ENCODE results near the gene VSTM4. TPM values are rescaled to one million over a fixed set of nuclear protein-coding genes. Genes with fewer than 3 reads are reported as not detected.

The VSTM4 gene
- total RNA-seq, 1 experiment from 2014 or later = 0.72 TPM

DNA sequence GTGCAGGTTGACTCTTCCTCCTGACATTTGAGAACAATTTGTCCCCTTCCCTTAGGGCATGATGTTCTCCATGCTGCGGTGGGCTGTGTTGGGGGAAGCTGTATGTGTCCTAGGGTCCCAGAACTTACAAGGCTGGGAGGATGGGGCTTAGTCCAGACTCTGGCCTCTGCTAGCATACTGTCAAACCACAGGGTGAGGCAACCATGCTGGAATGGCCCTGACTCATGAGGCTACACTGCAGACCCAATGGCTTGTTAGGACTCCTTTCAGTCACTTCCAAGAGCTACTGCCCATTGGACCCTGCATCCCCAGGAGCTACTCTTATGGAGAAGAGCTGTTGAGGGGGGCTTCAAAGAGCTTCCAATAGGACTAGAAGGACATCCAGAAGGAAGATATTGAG lies 38.6 kb upstream of the VSTM4 start:
- TF ChIP-seq ZNF317 (CRISPR knock-in tag; IDR thresholded peaks at IDR 0.05; ENCODE audit: borderline replicate concordance, low read depth) = no peak
- TF ChIP-seq NR2C2 (CRISPR knock-in tag; IDR thresholded peaks at IDR 0.05) = no peak
- no peak for TF ChIP-seq ELF4 (CRISPR knock-in tag; IDR thresholded peaks at IDR 0.05; ENCODE audit: low read depth)
- TF ChIP-seq SMAD4 (CRISPR knock-in tag; IDR thresholded peaks at IDR 0.05) = no peak
- no peak for TF ChIP-seq SP1 (CRISPR knock-in tag; conservative IDR thresholded peaks at IDR 0.05)
- no peak for TF ChIP-seq NR3C1 (CRISPR knock-in tag; conservative IDR thresholded peaks at IDR 0.05; ENCODE audit: low read depth)
- TF ChIP-seq JAZF1 (CRISPR knock-in tag; IDR thresholded peaks at IDR 0.05) = no peak
- no peak for TF ChIP-seq GTF2I (CRISPR knock-in tag; conservative IDR thresholded peaks at IDR 0.05)
- TF ChIP-seq TCF7 (CRISPR knock-in tag; IDR thresholded peaks at IDR 0.05; ENCODE audit: low read depth) = no peak
- TF ChIP-seq, protein P1, sequence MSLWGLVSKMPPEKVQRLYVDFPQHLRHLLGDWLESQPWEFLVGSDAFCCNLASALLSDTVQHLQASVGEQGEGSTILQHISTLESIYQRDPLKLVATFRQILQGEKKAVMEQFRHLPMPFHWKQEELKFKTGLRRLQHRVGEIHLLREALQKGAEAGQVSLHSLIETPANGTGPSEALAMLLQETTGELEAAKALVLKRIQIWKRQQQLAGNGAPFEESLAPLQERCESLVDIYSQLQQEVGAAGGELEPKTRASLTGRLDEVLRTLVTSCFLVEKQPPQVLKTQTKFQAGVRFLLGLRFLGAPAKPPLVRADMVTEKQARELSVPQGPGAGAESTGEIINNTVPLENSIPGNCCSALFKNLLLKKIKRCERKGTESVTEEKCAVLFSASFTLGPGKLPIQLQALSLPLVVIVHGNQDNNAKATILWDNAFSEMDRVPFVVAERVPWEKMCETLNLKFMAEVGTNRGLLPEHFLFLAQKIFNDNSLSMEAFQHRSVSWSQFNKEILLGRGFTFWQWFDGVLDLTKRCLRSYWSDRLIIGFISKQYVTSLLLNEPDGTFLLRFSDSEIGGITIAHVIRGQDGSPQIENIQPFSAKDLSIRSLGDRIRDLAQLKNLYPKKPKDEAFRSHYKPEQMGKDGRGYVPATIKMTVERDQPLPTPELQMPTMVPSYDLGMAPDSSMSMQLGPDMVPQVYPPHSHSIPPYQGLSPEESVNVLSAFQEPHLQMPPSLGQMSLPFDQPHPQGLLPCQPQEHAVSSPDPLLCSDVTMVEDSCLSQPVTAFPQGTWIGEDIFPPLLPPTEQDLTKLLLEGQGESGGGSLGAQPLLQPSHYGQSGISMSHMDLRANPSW (CRISPR knock-in tag; conservative IDR thresholded peaks at IDR 0.05; ENCODE audit: low read depth) = no peak
- TF ChIP-seq, protein P2, sequence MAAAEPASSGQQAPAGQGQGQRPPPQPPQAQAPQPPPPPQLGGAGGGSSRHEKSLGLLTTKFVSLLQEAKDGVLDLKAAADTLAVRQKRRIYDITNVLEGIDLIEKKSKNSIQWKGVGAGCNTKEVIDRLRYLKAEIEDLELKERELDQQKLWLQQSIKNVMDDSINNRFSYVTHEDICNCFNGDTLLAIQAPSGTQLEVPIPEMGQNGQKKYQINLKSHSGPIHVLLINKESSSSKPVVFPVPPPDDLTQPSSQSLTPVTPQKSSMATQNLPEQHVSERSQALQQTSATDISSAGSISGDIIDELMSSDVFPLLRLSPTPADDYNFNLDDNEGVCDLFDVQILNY (CRISPR knock-in tag; IDR thresholded peaks at IDR 0.05) = no peak
- TF ChIP-seq, protein P3, sequence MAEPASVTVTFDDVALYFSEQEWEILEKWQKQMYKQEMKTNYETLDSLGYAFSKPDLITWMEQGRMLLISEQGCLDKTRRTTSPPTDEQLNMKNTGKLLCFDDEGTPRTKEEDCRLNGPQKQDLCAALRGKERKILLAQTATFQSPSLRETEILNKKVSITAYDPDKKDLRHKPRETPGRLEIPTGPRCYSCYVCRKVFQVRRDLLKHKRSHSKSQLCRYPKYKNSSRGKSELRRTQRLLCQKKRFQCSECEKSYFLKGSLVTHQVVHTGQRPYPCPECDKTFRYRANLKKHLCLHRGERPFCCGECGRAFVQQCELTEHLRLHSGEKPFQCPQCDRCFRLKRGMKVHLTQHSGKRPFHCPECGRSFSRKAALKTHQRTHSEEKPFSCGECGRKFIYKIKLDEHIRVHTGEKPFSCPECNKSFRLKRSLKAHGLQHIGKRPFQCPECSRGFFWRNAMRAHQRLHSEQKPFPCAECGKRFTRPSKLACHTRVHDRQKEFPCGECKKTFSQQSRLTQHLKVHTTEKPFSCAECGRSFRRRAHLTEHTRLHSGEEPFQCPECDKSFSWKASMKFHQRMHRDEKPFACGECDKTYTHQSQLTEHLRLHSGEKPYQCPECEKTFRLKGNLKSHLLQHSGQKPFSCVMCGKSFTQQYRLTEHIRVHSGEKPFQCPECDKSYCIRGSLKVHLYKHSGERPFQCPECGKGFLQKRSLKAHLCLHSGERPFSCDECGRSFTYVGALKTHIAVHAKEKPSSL (CRISPR knock-in tag; conservative IDR thresholded peaks at IDR 0.05) = no peak
- TF ChIP-seq, protein P4, sequence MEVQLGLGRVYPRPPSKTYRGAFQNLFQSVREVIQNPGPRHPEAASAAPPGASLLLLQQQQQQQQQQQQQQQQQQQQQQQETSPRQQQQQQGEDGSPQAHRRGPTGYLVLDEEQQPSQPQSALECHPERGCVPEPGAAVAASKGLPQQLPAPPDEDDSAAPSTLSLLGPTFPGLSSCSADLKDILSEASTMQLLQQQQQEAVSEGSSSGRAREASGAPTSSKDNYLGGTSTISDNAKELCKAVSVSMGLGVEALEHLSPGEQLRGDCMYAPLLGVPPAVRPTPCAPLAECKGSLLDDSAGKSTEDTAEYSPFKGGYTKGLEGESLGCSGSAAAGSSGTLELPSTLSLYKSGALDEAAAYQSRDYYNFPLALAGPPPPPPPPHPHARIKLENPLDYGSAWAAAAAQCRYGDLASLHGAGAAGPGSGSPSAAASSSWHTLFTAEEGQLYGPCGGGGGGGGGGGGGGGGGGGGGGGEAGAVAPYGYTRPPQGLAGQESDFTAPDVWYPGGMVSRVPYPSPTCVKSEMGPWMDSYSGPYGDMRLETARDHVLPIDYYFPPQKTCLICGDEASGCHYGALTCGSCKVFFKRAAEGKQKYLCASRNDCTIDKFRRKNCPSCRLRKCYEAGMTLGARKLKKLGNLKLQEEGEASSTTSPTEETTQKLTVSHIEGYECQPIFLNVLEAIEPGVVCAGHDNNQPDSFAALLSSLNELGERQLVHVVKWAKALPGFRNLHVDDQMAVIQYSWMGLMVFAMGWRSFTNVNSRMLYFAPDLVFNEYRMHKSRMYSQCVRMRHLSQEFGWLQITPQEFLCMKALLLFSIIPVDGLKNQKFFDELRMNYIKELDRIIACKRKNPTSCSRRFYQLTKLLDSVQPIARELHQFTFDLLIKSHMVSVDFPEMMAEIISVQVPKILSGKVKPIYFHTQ (CRISPR knock-in tag; IDR thresholded peaks at IDR 0.05) = no peak
- no peak for TF ChIP-seq ATF1 (CRISPR knock-in tag; IDR thresholded peaks at IDR 0.05)
- Mint-ChIP-seq H3K27me3 (ENCODE audit: low read depth) (no peaks in the 10 kb centered on the region), H3K9me3 (peaks cover 13% of the 10 kb centered on the region), H3K27ac (no peak overlapping the region), H3K36me3 (no peaks in the 10 kb centered on the region), H3K4me3 (no peak overlapping the region), H3K4me1 (peaks cover 16% of the 10 kb centered on the region)
- DNase-seq (ENCODE audit: low spot score) = no peak
- ChIA-PET CTCF (no interaction called here), POLR2A (no interaction called here)
- ATAC-seq = no peak

DNA sequence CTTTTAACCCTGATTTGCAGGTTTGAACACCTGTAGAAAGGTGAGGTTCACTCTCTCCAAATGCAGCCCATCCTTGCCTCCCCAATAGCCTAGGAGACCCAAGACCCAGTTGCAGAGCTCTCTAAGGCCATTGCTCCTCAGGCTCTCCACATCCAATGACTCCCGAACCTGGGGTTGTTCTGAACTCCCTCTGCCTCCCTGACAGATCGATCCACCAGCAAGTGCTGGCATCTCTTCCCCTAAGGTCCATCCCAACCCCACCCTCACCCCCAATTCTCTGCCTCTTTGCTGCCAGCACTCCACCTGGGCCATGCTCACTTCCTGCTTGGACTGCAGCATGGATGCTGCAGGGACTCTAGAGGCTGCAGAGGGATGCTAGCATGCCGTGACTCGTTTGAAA lies 37.8 kb upstream of the VSTM4 start:
- no peak overlapping the region for H3K4me3 Mint-ChIP-seq
- peaks cover 18% of the 10 kb centered on the region for H3K9me3 Mint-ChIP-seq
- H3K27me3 Mint-ChIP-seq (ENCODE audit: low read depth) = no peaks in the 10 kb centered on the region
- H3K4me1 Mint-ChIP-seq = peaks cover 10% of the 10 kb centered on the region
- CTCF ChIA-PET = interaction anchor here (0.7 kb wide), 1 partner anchor 172 kb away, joined by 3 read pairs; no protein-coding TSS in a partner anchor
- H3K36me3 Mint-ChIP-seq = peaks cover 5% of the 10 kb centered on the region
- no peak for DNase-seq (ENCODE audit: low spot score)
- no peak for ATAC-seq
- H3K27ac Mint-ChIP-seq = no peak overlapping the region
- POLR2A ChIA-PET = no interaction called here
- no peak for TF ChIP-seq NFYB (CRISPR knock-in tag; conservative IDR thresholded peaks at IDR 0.05; ENCODE audit: low read depth)
- TF ChIP-seq, protein P5, sequence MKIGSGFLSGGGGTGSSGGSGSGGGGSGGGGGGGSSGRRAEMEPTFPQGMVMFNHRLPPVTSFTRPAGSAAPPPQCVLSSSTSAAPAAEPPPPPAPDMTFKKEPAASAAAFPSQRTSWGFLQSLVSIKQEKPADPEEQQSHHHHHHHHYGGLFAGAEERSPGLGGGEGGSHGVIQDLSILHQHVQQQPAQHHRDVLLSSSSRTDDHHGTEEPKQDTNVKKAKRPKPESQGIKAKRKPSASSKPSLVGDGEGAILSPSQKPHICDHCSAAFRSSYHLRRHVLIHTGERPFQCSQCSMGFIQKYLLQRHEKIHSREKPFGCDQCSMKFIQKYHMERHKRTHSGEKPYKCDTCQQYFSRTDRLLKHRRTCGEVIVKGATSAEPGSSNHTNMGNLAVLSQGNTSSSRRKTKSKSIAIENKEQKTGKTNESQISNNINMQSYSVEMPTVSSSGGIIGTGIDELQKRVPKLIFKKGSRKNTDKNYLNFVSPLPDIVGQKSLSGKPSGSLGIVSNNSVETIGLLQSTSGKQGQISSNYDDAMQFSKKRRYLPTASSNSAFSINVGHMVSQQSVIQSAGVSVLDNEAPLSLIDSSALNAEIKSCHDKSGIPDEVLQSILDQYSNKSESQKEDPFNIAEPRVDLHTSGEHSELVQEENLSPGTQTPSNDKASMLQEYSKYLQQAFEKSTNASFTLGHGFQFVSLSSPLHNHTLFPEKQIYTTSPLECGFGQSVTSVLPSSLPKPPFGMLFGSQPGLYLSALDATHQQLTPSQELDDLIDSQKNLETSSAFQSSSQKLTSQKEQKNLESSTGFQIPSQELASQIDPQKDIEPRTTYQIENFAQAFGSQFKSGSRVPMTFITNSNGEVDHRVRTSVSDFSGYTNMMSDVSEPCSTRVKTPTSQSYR (CRISPR knock-in tag; IDR thresholded peaks at IDR 0.05) = no peak
- TF ChIP-seq, protein P4 (CRISPR knock-in tag; IDR thresholded peaks at IDR 0.05) = no peak
- TF ChIP-seq, protein P6, sequence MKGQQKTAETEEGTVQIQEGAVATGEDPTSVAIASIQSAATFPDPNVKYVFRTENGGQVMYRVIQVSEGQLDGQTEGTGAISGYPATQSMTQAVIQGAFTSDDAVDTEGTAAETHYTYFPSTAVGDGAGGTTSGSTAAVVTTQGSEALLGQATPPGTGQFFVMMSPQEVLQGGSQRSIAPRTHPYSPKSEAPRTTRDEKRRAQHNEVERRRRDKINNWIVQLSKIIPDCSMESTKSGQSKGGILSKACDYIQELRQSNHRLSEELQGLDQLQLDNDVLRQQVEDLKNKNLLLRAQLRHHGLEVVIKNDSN (CRISPR knock-in tag; IDR thresholded peaks at IDR 0.05) = no peak
- no peak for TF ChIP-seq GABPB1 (CRISPR knock-in tag; IDR thresholded peaks at IDR 0.05)
- TF ChIP-seq TP53 (CRISPR knock-in tag; IDR thresholded peaks at IDR 0.05) = no peak

Measured in WTC11 (cell line).